HL-60 (cell line): ENCODE data around the gene HHAT.
"Not testable (repeated sequence)": the region's sequence is repeated elsewhere in the genome, so short reads cannot be mapped to it uniquely, and the experiment has no call there.

Experiments used
- DNase-seq, 2 experiments: peaks; one replicate each; pipeline ENCODE4 v3.0.0-alpha.2; 2010 to 2020; ENCODE audit warnings: low read depth in 1 of 2, low spot score in 1 of 2
- H3K27ac ChIP-seq: fragments of 250-450 bp; sonication (Bioruptor Pico); replicated peaks from 2 replicates; pipeline ENCODE4 v1.5.1; 2020; ENCODE audit warnings: mild to moderate bottlenecking, moderate library complexity
- H3K27me3 ChIP-seq: fragments of 250-450 bp; sonication (Bioruptor Pico); 2 replicates; pipeline ENCODE4 v1.5.1; 2021; ENCODE audit warnings: mild to moderate bottlenecking, moderate library complexity; ENCODE audit not compliant: insufficient read depth, poor library complexity, severe bottlenecking
- H3K4me3 ChIP-seq: replicated peaks from 2 replicates; pipeline ENCODE4 v1.5.1; 2011; ENCODE audit warnings: mild to moderate bottlenecking, control low read depth, low read length; ENCODE audit not compliant: insufficient read depth
- GABPA ChIP-seq: IDR thresholded peaks from 2 replicates; pipeline ENCODE4 v1.6.1; 2012; ENCODE audit warnings: low read depth
- POLR2AphosphoS5 ChIP-seq: IDR thresholded peaks from 2 replicates; pipeline ENCODE4 v1.6.1; 2012; ENCODE audit warnings: low read depth
- SPI1 ChIP-seq: IDR thresholded peaks from 2 replicates; pipeline ENCODE4 v1.6.1; 2012; ENCODE audit warnings: low read depth, mild to moderate bottlenecking, borderline replicate concordance
- TF ChIP-seq, protein P1 (sequence below): IDR thresholded peaks from 2 replicates; pipeline ENCODE4 v1.6.1; 2012; ENCODE audit warnings: low read depth; ENCODE audit not compliant: insufficient replicate concordance
- TF ChIP-seq, protein P2 (sequence below): IDR thresholded peaks from one replicate; pipeline ENCODE4 v1.5.1; 2011; ENCODE audit warnings: low read length, control low read depth, inconsistent platforms; ENCODE audit not compliant: insufficient read depth

The HHAT gene

DNA sequence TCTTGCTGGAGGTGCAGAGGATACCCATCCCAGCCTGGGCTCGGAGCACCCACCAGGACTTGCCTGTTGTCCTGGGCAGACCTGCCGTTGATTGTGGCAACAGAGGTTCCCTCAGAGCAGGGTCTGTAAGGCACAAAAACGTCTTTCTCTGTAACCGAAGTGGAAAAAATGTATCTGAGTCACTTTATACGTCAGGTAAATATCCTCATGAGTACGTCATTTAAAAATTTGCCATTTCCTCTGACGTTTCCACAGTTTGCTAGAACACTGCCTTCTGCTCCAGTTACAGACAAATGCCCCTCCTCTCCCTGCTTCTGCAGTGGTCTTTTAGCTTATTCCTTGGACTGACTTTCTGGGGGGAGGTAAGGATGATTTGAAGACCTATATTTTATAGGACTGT, 326.8 kb downstream of the HHAT start:
- no peak overlapping the region for H3K27ac ChIP-seq
- H3K4me3 ChIP-seq, result no peak overlapping the region
- H3K27me3 ChIP-seq, result no peaks in the 10 kb centered on the region
- no peak for TF ChIP-seq POLR2AphosphoS5
- TF ChIP-seq, protein P1, sequence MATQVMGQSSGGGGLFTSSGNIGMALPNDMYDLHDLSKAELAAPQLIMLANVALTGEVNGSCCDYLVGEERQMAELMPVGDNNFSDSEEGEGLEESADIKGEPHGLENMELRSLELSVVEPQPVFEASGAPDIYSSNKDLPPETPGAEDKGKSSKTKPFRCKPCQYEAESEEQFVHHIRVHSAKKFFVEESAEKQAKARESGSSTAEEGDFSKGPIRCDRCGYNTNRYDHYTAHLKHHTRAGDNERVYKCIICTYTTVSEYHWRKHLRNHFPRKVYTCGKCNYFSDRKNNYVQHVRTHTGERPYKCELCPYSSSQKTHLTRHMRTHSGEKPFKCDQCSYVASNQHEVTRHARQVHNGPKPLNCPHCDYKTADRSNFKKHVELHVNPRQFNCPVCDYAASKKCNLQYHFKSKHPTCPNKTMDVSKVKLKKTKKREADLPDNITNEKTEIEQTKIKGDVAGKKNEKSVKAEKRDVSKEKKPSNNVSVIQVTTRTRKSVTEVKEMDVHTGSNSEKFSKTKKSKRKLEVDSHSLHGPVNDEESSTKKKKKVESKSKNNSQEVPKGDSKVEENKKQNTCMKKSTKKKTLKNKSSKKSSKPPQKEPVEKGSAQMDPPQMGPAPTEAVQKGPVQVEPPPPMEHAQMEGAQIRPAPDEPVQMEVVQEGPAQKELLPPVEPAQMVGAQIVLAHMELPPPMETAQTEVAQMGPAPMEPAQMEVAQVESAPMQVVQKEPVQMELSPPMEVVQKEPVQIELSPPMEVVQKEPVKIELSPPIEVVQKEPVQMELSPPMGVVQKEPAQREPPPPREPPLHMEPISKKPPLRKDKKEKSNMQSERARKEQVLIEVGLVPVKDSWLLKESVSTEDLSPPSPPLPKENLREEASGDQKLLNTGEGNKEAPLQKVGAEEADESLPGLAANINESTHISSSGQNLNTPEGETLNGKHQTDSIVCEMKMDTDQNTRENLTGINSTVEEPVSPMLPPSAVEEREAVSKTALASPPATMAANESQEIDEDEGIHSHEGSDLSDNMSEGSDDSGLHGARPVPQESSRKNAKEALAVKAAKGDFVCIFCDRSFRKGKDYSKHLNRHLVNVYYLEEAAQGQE, result no peak
- no peak for TF ChIP-seq SPI1
- TF ChIP-seq, protein P2, sequence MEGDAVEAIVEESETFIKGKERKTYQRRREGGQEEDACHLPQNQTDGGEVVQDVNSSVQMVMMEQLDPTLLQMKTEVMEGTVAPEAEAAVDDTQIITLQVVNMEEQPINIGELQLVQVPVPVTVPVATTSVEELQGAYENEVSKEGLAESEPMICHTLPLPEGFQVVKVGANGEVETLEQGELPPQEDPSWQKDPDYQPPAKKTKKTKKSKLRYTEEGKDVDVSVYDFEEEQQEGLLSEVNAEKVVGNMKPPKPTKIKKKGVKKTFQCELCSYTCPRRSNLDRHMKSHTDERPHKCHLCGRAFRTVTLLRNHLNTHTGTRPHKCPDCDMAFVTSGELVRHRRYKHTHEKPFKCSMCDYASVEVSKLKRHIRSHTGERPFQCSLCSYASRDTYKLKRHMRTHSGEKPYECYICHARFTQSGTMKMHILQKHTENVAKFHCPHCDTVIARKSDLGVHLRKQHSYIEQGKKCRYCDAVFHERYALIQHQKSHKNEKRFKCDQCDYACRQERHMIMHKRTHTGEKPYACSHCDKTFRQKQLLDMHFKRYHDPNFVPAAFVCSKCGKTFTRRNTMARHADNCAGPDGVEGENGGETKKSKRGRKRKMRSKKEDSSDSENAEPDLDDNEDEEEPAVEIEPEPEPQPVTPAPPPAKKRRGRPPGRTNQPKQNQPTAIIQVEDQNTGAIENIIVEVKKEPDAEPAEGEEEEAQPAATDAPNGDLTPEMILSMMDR, result no peak
- TF ChIP-seq GABPA, result no peak
- no peak for DNase-seq

DNA sequence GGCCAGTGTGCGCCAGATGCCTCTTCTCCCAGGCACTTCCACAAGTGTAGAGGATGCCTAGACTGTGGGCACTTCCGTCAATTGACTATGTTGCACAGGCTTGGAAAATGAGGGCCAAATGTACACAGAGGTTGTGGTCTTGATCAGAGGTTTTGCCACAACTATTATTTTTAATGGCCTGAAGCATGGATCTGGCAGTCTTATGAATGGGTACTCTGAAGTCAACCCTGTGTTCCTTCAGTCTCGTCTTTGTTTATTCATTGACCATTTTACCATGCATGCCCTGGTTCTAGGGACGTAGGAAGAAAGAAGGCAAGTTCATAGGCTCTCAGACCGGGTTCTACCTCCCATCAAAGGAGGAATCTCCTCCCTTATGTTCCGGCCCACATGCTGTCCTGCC, 329.1 kb downstream of the HHAT start:
- DNase-seq, result no peak
- Histone ChIP-seq H3K27ac (no peak overlapping the region), H3K27me3 (no peaks in the 10 kb centered on the region), H3K4me3 (no peak overlapping the region)
- no peak for TF ChIP-seq SPI1

DNA sequence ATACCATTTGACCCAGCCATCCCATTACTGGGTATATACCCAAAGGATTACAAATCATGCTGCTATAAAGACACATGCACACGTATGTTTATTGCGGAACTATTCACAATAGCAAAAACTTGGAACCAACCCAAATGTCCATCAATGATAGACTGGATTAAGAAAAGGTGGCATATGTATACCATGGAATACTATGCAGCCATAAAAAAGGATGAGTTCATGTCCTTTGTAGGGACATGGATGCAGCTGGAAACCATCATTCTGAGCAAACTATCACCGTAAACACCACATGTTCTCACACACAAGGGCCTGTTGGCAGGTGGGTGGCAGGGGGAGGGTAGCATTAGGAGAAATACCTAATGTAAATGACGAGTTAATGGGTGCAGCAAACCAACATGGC, 332.8 kb downstream of the HHAT start:
- H3K4me3 ChIP-seq, H3K27ac ChIP-seq, DNase-seq: not testable (repeated sequence)

DNA sequence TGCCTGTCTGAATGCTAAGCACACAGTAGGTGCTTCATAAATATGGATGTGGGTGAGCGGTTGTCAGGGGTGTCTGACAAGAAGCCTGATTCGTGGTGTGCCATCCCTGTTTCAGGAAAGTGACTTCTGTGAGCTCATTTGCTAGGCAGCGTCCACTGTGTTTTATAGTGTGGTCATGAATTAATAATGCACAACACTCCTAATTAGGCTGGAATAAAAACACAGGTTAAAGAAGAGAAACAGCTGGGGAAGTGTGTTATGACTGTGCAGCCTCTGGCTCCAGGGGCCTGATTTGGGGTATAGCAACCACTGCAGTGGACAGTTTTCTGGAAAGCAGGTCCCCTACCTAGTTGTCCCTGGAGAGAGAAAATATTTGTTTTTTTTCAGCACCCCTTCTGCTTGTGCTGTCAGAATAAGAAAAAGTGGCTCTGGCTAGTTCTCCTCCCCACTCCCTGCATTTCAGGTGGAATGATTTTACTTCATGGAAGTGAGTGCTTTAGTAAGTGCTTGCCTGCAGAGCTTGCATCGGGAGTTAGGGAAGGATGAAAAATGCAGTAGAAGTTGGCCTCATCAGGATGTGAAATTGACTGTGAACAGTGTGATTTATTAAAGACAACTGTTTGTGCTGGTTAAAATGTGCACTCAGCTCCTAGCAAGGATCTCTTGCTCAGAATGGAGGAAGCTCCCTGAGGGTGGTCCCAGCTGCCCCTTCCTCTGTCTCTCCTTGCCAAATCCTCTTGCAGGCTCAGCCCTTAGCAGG, 333.8 kb downstream of the HHAT start:
- Histone ChIP-seq H3K27ac (no peak overlapping the region), H3K4me3 (no peak overlapping the region), H3K27me3 (no peaks in the 10 kb centered on the region)
- no peak for TF ChIP-seq POLR2AphosphoS5
- TF ChIP-seq, protein P2, result no peak
- TF ChIP-seq, protein P1, result no peak
- TF ChIP-seq SPI1, result no peak
- TF ChIP-seq GABPA, result no peak
- no peak for DNase-seq

More for the DNA sequence above, 332.8 kb downstream of the HHAT start:
- H3K27me3 ChIP-seq, result not testable (repeated sequence)
